ENCODE results near the gene YBX3.

The YBX3 gene

GRCh38 chr12:10736463-10736862 lies 13.3 kb upstream of the YBX3 start:
- no peak for DNase-seq (ENCODE audit: low spot score)
- TF ChIP-seq CTCF (IDR thresholded peaks at IDR 0.05; ENCODE audit: extremely low read depth, insufficient read depth, missing control alignments): no peak
- in situ Hi-C loops (cut with MboI; ENCODE audit: low pct_unique_long_range_greater_than_20kb, low sequenced_read_pairs, unreplicated experiment): no loop called here

GRCh38 chr12:10735428-10735827 lies 12.3 kb upstream of the YBX3 start:
- TF ChIP-seq CTCF (IDR thresholded peaks at IDR 0.05; ENCODE audit: extremely low read depth, insufficient read depth, missing control alignments): no peak
- in situ Hi-C loops (cut with MboI; ENCODE audit: low pct_unique_long_range_greater_than_20kb, low sequenced_read_pairs, unreplicated experiment): no loop called here
- no peak for DNase-seq (ENCODE audit: low spot score)

- TF ChIP-seq CTCF (IDR thresholded peaks at IDR 0.05; ENCODE audit: extremely low read depth, insufficient read depth, missing control alignments): no peak
- DNase-seq (ENCODE audit: low spot score): no peak
- in situ Hi-C loops (cut with MboI; ENCODE audit: low pct_unique_long_range_greater_than_20kb, low sequenced_read_pairs, unreplicated experiment): no loop called here
Measured at GRCh38 chr12:10732549-10732948, 9.4 kb upstream of the YBX3 start.

GRCh38 chr12:10732066-10732465 lies 8.9 kb upstream of the YBX3 start:
- no peak for DNase-seq (ENCODE audit: low spot score)
- TF ChIP-seq CTCF (IDR thresholded peaks at IDR 0.05; ENCODE audit: extremely low read depth, insufficient read depth, missing control alignments): no peak
- in situ Hi-C loops (cut with MboI; ENCODE audit: low pct_unique_long_range_greater_than_20kb, low sequenced_read_pairs, unreplicated experiment): no loop called here

GRCh38 chr12:10730559-10730958 lies 7.4 kb upstream of the YBX3 start:
- no peak for DNase-seq (ENCODE audit: low spot score)
- in situ Hi-C loops (cut with MboI; ENCODE audit: low pct_unique_long_range_greater_than_20kb, low sequenced_read_pairs, unreplicated experiment): no loop called here
- TF ChIP-seq CTCF (IDR thresholded peaks at IDR 0.05; ENCODE audit: extremely low read depth, insufficient read depth, missing control alignments): no peak

GRCh38 chr12:10728091-10728490 lies 5.0 kb upstream of the YBX3 start:
- no peak for DNase-seq (ENCODE audit: low spot score)
- in situ Hi-C loops (cut with MboI; ENCODE audit: low pct_unique_long_range_greater_than_20kb, low sequenced_read_pairs, unreplicated experiment): no loop called here
- TF ChIP-seq CTCF (IDR thresholded peaks at IDR 0.05; ENCODE audit: extremely low read depth, insufficient read depth, missing control alignments): no peak

GRCh38 chr12:10726945-10727344 lies 3.8 kb upstream of the YBX3 start:
- no peak for TF ChIP-seq CTCF (IDR thresholded peaks at IDR 0.05; ENCODE audit: extremely low read depth, insufficient read depth, missing control alignments)
- DNase-seq (ENCODE audit: low spot score): no peak
- in situ Hi-C loops (cut with MboI; ENCODE audit: low pct_unique_long_range_greater_than_20kb, low sequenced_read_pairs, unreplicated experiment): no loop called here

Measured in GM13977 (cell line).